HPDE6-E6E7 (cell line): ENCODE measurements around the gene PPP1R14C.

Experiments
- DNase-seq: peaks from one replicate; pipeline ENCODE4 v3.0.0; 2011; ENCODE audit warnings: missing footprints; ENCODE audit errors: extremely low spot score

PPP1R14C gene

DNA sequence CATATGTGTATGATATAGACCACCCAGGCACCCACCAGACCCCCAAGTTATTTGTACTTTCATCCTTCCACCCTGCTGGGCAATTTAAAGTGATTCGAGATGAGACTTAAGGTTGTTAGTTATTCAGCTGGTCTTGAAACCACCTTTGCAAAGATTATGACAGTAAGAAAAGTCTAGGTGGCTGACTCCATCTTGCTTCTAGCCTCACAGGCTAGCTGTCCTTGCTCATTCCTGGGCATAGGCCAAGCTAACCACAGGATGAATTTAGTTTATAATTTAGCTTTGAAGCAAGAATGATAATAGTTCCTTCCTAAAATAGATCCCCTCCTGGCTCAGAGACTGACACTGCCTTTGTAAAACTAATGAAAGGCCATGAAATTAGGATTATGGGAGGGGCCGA is 154.0 kb downstream of the PPP1R14C start:
- DNase-seq, result no peak

DNA sequence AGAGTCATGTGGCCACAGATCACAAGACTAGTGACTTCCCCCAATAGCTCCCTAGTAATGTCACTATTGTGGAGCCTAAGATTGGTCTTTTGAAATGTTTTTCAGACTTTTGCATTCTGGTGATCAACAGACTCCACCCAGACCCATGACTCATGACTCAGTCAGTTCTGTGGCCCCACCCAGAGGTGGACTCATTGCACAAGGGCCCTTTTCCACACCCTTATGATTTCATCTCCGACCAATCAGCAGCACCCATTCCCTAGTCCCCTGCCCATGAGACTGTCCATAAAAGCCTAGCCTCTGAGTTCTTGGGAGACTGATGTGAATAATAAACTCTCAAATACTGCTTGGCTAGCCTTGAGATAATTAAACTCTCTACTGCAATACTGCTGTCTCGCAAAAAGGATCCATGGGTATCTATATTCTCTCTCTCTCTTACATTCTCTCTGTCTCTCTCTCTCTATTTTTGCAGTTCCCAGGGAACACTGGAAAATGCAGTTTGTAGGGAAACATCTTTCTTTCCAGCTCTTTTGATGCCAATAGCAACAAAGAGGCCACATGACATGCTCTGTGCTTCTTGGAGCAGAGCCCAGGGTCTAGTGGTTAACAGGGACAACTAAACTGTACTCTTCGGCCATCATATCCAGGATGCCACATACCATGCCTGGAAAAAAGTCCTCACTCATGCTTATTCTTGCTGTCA is 154.6 kb downstream of the PPP1R14C start:
- no peak for DNase-seq

DNA sequence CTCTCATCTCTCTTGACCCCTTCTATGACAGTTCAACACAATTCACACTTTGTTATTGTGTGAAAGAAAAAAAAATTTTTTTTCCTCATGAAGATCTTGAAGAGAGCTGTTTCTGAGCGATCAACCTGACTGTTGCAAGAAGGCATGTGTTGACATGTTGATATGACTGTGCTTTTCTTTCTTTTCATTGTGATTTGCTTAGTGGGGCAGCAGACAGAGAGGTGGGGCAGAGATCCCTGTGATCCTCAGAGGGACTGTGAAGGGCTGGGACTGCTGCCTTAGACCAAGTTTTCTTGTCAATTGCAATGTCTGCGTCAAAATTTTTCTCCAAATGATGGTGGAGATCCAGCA is 155.2 kb downstream of the PPP1R14C start:
- no peak for DNase-seq

DNA sequence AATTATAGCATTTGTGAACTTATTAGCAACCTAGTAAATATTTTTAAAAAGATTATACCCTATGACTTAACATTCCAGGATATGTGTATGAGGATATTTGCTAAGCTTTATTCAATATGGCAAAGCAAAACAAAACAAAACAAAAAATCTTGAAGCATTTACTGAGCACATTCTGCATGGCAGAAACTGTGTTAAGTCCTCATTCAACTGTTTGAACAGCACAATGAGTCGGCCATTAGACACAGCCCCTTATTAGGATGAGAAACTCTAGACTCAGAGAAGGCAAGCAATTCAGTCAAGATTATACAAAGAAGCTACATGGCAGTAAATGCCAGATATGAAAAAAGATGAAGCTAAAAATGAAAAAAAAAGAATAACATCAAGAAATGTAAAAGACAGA is 155.8 kb downstream of the PPP1R14C start:
- no peak for DNase-seq
